ENCODE data around the gene C9orf50. TPM values are rescaled to one million over a fixed set of nuclear protein-coding genes. Genes with fewer than 3 reads are reported as not detected.

The C9orf50 gene, protein sequence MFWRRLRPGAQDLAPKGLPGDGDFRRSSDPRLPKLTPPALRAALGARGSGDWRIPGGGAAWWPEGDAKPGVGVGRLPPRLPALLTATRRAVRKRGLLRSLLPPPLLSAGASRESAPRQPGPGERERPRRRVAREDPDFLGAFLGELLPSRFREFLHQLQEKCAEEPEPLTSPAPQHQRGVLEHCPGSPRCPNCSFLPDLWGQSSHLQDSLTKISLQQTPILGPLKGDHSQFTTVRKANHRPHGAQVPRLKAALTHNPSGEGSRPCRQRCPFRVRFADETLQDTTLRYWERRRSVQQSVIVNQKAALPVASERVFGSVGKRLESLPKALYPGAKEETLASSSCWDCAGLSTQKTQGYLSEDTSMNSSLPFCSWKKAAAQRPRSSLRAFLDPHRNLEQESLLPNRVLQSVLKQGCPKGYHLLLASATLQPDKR
- total RNA-seq = not detected

DNA sequence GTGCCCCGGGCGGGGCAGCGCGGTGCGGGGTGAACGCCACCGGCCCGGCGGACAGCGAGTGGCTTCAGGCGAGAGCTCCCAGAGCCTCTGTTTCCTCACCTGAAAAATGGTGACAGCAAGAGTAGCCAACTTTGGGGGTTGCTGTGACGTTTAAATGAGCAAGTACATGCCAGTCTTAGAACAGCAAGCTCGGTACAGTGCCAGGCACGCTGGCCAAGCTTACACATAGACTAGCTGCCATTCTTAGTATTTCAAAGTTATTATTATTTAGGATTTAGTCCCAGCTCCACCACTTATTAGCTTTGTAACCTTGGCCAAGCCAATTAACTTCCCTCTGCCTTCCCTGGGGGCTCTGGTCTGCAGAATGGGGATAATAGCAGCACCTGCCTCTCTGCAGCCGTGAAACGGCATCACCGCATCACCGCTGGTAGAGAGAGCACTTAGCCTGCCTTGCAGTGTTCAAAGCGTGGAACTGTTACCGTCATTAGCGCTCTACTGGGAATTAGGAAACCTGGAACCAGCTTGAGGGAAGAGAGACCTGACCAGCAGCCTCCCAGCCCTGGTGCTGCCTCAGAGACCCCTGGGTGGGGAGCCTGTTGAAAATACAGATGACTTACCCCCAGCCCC is at the start of gene C9orf50:
Gene C9orf50, minus strand, starts transcription at position 433 of the 627 bp plus-strand sequence. CDS start 527 bp downstream, outside the sequence.
- intact Hi-C loops (cut with DNase I) = no loop called here
- H3K4me1 ChIP-seq = no peaks in the 10 kb centered on the region
- peak within 1 kb of the TSS; percentile 34 to 68 for H3K9ac ChIP-seq (ENCODE audit: low read depth in 2 of 2, low read length in 2 of 2)
- no peak within 1 kb of the TSS for H3K27ac ChIP-seq
- TF ChIP-seq, protein P1, sequence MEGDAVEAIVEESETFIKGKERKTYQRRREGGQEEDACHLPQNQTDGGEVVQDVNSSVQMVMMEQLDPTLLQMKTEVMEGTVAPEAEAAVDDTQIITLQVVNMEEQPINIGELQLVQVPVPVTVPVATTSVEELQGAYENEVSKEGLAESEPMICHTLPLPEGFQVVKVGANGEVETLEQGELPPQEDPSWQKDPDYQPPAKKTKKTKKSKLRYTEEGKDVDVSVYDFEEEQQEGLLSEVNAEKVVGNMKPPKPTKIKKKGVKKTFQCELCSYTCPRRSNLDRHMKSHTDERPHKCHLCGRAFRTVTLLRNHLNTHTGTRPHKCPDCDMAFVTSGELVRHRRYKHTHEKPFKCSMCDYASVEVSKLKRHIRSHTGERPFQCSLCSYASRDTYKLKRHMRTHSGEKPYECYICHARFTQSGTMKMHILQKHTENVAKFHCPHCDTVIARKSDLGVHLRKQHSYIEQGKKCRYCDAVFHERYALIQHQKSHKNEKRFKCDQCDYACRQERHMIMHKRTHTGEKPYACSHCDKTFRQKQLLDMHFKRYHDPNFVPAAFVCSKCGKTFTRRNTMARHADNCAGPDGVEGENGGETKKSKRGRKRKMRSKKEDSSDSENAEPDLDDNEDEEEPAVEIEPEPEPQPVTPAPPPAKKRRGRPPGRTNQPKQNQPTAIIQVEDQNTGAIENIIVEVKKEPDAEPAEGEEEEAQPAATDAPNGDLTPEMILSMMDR (IDR thresholded peaks at IDR 0.05) = no peak
- no peaks in the 10 kb centered on the region for H3K9me3 ChIP-seq
- no peak for DNase-seq
- H3K36me3 ChIP-seq = no peaks in the 10 kb centered on the region
- no peaks in the 10 kb centered on the region for H3K27me3 ChIP-seq
- peak within 1 kb of the TSS; percentile 29 for H3K4me3 ChIP-seq

DNA sequence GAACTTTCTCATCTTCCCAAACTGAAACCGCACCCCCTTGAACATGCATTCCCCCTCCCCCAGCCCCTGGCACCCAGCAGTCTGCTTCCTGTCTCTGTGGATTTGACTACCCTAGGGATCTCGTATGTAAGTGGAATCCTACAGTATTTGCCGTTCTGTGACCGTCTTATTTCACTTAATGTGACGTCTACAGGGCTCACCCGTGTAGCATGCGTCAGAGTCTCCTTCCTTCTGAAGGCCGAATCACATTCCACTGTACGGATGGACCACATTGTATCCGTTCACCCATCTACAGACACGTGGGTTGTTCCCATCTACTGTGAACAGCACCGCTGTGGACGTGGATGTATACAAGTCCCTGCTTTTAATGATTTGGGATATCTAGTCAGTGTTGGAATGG is 49.0 kb upstream of the C9orf50 start:
- Histone ChIP-seq H3K4me1 (peaks cover 4% of the 10 kb centered on the region), H3K9ac (ENCODE audit: low read depth in 2 of 2, low read length in 2 of 2) (no peak overlapping the region), H3K27me3 (peaks cover 18% of the 10 kb centered on the region), H3K27ac (no peak overlapping the region), H3K4me3 (no peak overlapping the region), H3K36me3 (no peaks in the 10 kb centered on the region), H3K9me3 (no peaks in the 10 kb centered on the region)
- no peak for DNase-seq
- intact Hi-C loops (cut with DNase I) = no loop called here
- TF ChIP-seq, protein P1 (IDR thresholded peaks at IDR 0.05) = no peak

DNA sequence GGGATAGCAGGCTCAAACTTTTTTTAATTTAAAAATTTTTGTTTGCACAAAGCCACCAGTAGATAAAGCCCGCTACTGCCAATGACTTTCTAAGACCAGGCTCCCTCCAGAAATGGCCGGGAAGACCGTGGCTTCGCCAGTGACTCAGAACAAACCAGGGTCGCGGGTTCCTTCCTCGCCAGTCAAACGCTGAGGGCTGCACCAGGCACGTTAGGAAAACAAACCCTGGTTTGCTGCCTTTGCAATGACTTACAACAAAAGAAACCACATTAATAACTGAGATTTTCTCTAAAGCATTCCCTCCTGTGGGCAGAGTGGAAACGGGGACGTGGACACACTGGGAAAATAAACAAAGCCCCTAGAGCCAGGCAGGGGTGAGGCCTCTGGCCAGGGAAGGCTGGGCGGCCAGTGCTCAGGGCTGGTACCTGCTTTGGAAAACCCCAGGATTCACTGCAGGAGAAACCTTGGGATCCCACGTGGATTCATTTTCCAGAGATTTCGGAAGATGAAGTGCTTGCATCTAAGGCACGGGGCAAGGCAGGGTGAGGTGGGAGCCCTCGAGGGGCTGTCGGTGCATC is 48.3 kb upstream of the C9orf50 start:
- intact Hi-C loops (cut with DNase I) = no loop called here
- Histone ChIP-seq H3K27me3 (peaks cover 24% of the 10 kb centered on the region), H3K36me3 (no peaks in the 10 kb centered on the region), H3K9me3 (no peaks in the 10 kb centered on the region), H3K4me3 (no peak overlapping the region), H3K4me1 (peaks cover 4% of the 10 kb centered on the region), H3K9ac (ENCODE audit: low read depth in 2 of 2, low read length in 2 of 2) (no peak overlapping the region), H3K27ac (no peak overlapping the region)
- TF ChIP-seq, protein P1 (IDR thresholded peaks at IDR 0.05) = no peak
- DNase-seq = no peak

DNA sequence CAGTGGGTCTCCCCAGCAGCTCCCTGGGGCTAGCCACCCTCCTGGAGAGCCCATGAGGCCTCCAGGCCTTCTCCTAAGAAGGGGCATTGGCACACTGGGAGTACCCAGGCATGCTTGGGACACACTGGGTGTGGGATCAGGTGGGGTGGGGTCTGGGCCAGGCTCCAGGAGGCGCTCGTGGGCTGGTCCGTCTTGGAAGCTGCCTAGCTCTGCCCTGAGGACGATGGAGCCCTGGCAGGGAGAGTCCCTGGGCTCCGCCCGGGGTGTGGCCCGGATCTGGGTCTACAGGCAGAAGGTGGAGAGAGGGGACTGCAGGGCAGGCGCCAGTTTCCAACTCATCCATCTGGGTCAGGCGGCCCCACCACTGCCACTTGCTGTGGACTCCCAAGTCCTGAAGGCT is 46.9 kb upstream of the C9orf50 start:
- H3K4me1 ChIP-seq = peaks cover 4% of the 10 kb centered on the region

DNA sequence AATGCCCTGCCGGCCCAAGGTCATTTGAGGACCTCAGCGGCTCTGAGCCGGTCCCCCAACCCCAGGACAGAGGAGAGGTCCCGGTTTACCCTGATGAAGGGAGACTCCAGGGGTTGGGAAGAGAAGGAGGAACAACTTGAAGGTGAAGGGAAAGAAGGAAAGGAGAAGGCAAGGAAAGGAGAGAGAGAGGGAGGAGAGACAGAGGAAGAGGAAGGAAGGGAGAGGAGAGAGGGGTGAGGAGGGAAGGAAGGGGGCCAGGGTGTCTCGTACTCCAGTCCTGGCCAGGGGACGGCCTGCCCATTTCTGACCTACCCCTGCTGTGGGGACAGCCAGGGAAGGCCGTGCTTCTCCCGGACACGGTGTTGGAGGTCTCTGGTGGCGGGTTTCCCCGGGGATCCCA is 46.5 kb upstream of the C9orf50 start:
- H3K9ac ChIP-seq (ENCODE audit: low read depth in 2 of 2, low read length in 2 of 2) = no peak overlapping the region
- peaks cover 4% of the 10 kb centered on the region for H3K4me1 ChIP-seq
- no peaks in the 10 kb centered on the region for H3K9me3 ChIP-seq
- no peak overlapping the region for H3K27ac ChIP-seq
- H3K27me3 ChIP-seq = peaks cover 24% of the 10 kb centered on the region
- no peak for DNase-seq
- intact Hi-C loops (cut with DNase I) = no loop called here
- H3K36me3 ChIP-seq = no peaks in the 10 kb centered on the region
- H3K4me3 ChIP-seq = no peak overlapping the region
- TF ChIP-seq, protein P1 (IDR thresholded peaks at IDR 0.05) = no peak

More for the DNA sequence above, 46.9 kb upstream of the C9orf50 start:
- peak; percentile 52 for DNase-seq
- TF ChIP-seq, protein P1 (IDR thresholded peaks at IDR 0.05) = no peak
- Histone ChIP-seq H3K4me3 (no peak overlapping the region), H3K36me3 (no peaks in the 10 kb centered on the region), H3K27me3 (peaks cover 24% of the 10 kb centered on the region), H3K27ac (no peak overlapping the region), H3K9me3 (no peaks in the 10 kb centered on the region), H3K9ac (ENCODE audit: low read depth in 2 of 2, low read length in 2 of 2) (no peak overlapping the region)
- intact Hi-C loops (cut with DNase I) = no loop called here

Data from colonic mucosa (tissue), 4 donors.